Tibial nerve (tissue), 3 donors: Measurements from ENCODE around the gene ROS1.

Source experiments
- POLR2A ChIP-seq, 2 donors: fragments of 450-650 bp; IDR thresholded peaks; one replicate each; pipeline ENCODE4 v1.6.1; 2017; ENCODE audit warnings: antibody characterized with exemption in 2 of 2, mild to moderate bottlenecking in 2 of 2, moderate library complexity in 2 of 2
- TF ChIP-seq, protein P1 (sequence below), 5 experiments: fragments of 200-600 bp in 3 of 5; fragments of 450-650 bp in 2 of 5; sonication (generic) in 3 of 5; IDR thresholded peaks; one replicate each; pipeline ENCODE4 v1.5.1; 2016 to 2019; ENCODE audit warnings: antibody characterized with exemption in 5 of 5, mild to moderate bottlenecking in 3 of 5, moderate library complexity in 2 of 5

DNA sequence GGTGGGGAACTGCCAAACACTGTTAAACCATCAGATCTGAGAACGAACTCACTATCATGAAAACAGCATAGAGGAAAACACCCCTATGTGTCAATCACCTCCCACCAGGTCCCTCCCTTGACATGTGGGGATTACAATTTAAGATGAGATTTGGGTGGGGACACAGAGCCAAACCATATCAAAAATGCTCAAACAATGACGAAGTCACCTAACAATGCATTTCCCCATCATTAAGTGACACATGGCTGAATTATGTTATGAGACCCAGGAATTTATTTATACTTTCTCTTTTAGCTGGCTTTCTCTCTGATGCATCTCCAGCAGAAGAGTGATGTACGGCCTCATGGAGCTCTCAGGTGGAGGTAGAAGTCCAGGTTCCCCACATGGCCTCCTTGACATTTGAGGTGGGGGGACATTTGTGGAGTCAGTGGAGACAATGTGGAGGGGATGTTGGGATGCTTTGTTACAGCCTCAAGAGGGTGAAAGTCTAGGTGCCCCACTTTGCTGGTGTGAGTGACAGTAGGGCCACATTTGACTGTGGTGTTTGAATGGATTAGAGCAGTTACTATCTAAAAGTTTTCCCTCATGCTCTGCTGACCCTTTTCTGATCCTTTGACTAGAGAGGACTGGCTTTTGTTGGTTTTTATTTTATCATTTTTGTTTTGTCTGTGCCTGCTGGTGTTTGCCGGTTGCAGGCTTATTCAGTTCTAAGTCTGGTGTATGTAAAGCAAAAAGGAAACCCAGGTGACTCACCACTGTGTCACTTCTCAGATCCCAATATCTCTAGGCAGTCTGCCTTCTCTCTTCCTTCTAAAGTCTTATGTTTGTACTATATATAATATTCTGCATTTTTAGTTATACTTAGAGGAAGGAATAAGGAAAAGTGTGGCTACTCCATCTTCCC lies 38.3 kb upstream of the ROS1 start:
- TF ChIP-seq, protein P1, sequence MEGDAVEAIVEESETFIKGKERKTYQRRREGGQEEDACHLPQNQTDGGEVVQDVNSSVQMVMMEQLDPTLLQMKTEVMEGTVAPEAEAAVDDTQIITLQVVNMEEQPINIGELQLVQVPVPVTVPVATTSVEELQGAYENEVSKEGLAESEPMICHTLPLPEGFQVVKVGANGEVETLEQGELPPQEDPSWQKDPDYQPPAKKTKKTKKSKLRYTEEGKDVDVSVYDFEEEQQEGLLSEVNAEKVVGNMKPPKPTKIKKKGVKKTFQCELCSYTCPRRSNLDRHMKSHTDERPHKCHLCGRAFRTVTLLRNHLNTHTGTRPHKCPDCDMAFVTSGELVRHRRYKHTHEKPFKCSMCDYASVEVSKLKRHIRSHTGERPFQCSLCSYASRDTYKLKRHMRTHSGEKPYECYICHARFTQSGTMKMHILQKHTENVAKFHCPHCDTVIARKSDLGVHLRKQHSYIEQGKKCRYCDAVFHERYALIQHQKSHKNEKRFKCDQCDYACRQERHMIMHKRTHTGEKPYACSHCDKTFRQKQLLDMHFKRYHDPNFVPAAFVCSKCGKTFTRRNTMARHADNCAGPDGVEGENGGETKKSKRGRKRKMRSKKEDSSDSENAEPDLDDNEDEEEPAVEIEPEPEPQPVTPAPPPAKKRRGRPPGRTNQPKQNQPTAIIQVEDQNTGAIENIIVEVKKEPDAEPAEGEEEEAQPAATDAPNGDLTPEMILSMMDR (IDR thresholded peaks at IDR 0.05), result no peak
- TF ChIP-seq POLR2A (IDR thresholded peaks at IDR 0.05), result no peak
